ENCODE measurements around the gene ATP8B4. TPM values are rescaled to one million over a fixed set of nuclear protein-coding genes. Genes with fewer than 3 reads are reported as not detected.

Gene ATP8B4
- polyA plus RNA-seq, 1 donor (not counting 4 experiments of a cell fraction or from before 2014, with no cell fraction given) = 0.05 TPM

DNA sequence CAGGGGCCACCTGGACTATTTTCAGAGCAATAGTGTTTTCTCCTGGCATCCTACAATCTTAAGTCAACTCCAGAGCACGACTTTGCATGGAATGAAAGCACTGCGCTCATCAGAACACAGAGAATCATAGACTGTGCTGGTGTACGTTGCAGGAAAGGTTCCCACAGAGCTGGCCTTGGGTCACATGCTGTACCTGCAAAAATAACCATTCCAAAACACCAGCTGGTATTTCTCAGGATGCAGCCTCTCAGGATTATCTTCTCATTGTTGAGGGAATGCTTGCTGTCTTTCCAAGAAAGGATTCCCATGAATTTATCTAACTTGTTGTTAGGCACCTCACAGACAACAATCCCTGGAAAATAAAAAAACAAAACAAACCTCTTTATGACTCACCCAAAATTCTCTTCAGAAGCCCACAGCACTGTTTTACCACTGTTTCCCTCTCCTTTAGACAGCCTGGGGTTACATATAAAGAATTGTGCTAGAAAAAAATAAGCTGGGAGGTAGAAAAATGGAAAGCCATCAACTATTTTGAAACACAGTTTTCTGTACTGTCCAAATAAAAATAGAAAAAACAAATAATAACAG is 131.7 kb downstream of the ATP8B4 start:
- Histone ChIP-seq H3K4me3 (ENCODE audit: control insufficient read depth in 2 of 3, extremely low read depth in 1 of 3, insufficient read depth in 2 of 3, low read depth in 1 of 3, low read length in 3 of 3) (no peak overlapping the region), H3K79me2 (ENCODE audit: control insufficient read depth, insufficient read depth, low read length) (no peaks in the 10 kb centered on the region), H2AFZ (ENCODE audit: control insufficient read depth, low read length) (no peak overlapping the region), H3K4me2 (ENCODE audit: control insufficient read depth, extremely low read depth, insufficient read depth, low read depth, low read length) (no peak overlapping the region), H3K4me1 (ENCODE audit: control insufficient read depth, extremely low read depth, insufficient read depth, low read length) (no peaks in the 10 kb centered on the region), H4K20me1 (ENCODE audit: control insufficient read depth, extremely low read depth, insufficient read depth, low read length) (no peaks in the 10 kb centered on the region), H3K36me3 (ENCODE audit: control insufficient read depth in 2 of 2, extremely low read depth in 1 of 2, insufficient read depth in 2 of 2, low read length in 2 of 2) (no peaks in the 10 kb centered on the region), H3K9me3 (ENCODE audit: control insufficient read depth, low read depth, low read length) (no peaks in the 10 kb centered on the region), H3K27ac (ENCODE audit: control insufficient read depth, insufficient read depth, low read length) (no peak overlapping the region), H3K9ac (ENCODE audit: control insufficient read depth, extremely low read depth, insufficient read depth, low read length) (no peak overlapping the region), H3K27me3 (ENCODE audit: control insufficient read depth, extremely low read depth, insufficient read depth, low read length) (no peaks in the 10 kb centered on the region), H3K9me1 (ENCODE audit: control insufficient read depth, extremely low read depth, insufficient read depth, low read length) (no peaks in the 10 kb centered on the region)
- dilution Hi-C loops (cut with MboI; ENCODE audit: extremely low pct_ligation_motif_present, low sequenced_read_pairs) = no loop called here
- no peak for TF ChIP-seq CTCF (optimal IDR thresholded peaks at IDR 0.05 in 1 of 3, IDR thresholded peaks at IDR 0.05 in 1 of 3, conservative IDR thresholded peaks at IDR 0.05 in 1 of 3; ENCODE audit: extremely low read depth in 1 of 3, insufficient read depth in 2 of 3, low read length in 3 of 3)
- TF ChIP-seq EZH2 (IDR thresholded peaks at IDR 0.05; ENCODE audit: low read length) = no peak
- FAIRE-seq (no peak), DNase-seq (ENCODE audit: low read depth, low spot score) (no peak)

- no peak for FAIRE-seq
- dilution Hi-C loops (cut with MboI; ENCODE audit: extremely low pct_ligation_motif_present, low sequenced_read_pairs) = no loop called here
- Histone ChIP-seq H3K36me3 (ENCODE audit: control insufficient read depth in 2 of 2, extremely low read depth in 1 of 2, insufficient read depth in 2 of 2, low read length in 2 of 2) (no peaks in the 10 kb centered on the region), H3K9ac (ENCODE audit: control insufficient read depth, extremely low read depth, insufficient read depth, low read length) (no peak overlapping the region), H3K27ac (ENCODE audit: control insufficient read depth, insufficient read depth, low read length) (no peak overlapping the region), H3K9me1 (ENCODE audit: control insufficient read depth, extremely low read depth, insufficient read depth, low read length) (no peaks in the 10 kb centered on the region), H3K9me3 (ENCODE audit: control insufficient read depth, low read depth, low read length) (no peaks in the 10 kb centered on the region), H3K4me1 (ENCODE audit: control insufficient read depth, extremely low read depth, insufficient read depth, low read length) (no peaks in the 10 kb centered on the region), H2AFZ (ENCODE audit: control insufficient read depth, low read length) (no peak overlapping the region), H3K4me3 (ENCODE audit: control insufficient read depth in 2 of 3, extremely low read depth in 1 of 3, insufficient read depth in 2 of 3, low read depth in 1 of 3, low read length in 3 of 3) (no peak overlapping the region), H4K20me1 (ENCODE audit: control insufficient read depth, extremely low read depth, insufficient read depth, low read length) (no peaks in the 10 kb centered on the region), H3K4me2 (ENCODE audit: control insufficient read depth, extremely low read depth, insufficient read depth, low read depth, low read length) (no peak overlapping the region), H3K79me2 (ENCODE audit: control insufficient read depth, insufficient read depth, low read length) (no peaks in the 10 kb centered on the region), H3K27me3 (ENCODE audit: control insufficient read depth, extremely low read depth, insufficient read depth, low read length) (no peaks in the 10 kb centered on the region)
- TF ChIP-seq EZH2 (IDR thresholded peaks at IDR 0.05; ENCODE audit: low read length) (no peak), CTCF (optimal IDR thresholded peaks at IDR 0.05 in 1 of 3, IDR thresholded peaks at IDR 0.05 in 1 of 3, conservative IDR thresholded peaks at IDR 0.05 in 1 of 3; ENCODE audit: extremely low read depth in 1 of 3, insufficient read depth in 2 of 3, low read length in 3 of 3) (no peak)
- DNase-seq (ENCODE audit: low read depth, low spot score) = no peak
These were observed 132.7 kb downstream of the ATP8B4 start for GRCh38 chr15:49986326-49986725.
